ENCODE data around the gene BAZ2A.
"Not testable (repeated sequence)": the region's sequence is repeated elsewhere in the genome, so short reads cannot be mapped to it uniquely, and the experiment has no call there.

BAZ2A gene

DNA sequence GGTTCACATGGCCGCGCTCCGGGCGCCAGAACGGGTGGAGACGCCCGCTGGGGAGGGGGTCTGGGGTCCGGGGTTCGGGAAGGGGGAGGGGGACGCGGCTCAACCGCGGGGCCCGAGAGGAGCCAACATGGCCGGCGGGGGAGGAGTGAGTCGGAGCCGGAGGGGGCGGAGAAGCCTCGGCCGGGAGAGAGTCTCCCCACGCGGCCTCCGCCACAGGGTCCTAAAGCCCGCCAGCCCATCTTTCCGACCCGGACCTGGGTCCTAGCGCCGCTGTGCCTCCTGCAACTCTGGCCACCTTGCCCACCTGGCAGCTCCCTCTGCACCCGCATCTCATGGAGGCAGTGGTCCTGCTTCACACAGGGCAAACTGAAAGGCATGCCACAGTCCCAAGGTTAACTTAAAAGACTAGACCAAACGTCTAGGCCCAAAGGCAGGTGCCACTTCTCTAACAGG lies at the start of gene BAZ2A:
Gene BAZ2A (minus strand): TSS at position 147 of the 453 bp plus-strand sequence. CDS start 12,796 bp downstream, outside the sequence.
- DNase-seq (ENCODE audit: low read depth in 2 of 2) = peak; percentile 74 to 87

GRCh38 chr12:56678852-56679251 lies 48.7 kb upstream of the BAZ2A start:
- DNase-seq (ENCODE audit: low read depth in 2 of 2) = no peak

- DNase-seq (ENCODE audit: low read depth in 2 of 2) = no peak
These were observed 47.6 kb upstream of the BAZ2A start for GRCh38 chr12:56677680-56678079.

DNA sequence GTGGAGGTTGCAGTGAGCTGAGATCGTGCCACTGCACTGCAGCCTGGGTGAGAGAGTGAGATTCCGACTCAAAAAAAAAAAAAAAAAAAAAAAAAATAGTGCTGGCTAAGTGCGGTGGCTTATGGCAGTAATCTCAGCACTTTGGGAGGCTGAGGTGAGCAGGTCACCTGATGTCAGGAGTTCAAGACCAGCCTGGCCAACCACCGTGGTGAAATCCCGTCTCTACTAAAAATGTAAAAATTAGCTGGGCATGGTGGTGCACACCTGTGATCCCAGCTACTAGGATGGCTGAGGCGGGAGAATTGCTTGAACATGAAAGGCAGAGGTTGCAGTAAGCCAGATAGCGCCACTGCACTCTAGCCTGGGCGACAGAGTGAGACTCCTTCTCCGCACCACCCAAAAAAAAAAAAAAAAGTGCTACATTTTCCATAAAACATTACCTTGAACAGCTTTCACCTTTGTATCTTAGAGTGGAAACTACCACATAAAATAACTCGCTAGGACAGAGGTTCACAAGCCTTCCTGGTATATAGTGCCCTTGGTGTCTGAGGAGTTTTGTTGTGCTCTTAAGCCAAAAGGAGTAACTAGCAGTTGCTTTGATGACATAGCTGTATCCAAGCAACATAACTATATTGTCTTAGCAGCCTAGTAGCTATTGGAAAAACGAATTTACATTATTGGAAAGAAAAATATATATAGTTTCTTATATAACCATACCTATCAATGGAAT lies 46.9 kb upstream of the BAZ2A start:
- no peak for DNase-seq (ENCODE audit: low read depth in 2 of 2)

DNA sequence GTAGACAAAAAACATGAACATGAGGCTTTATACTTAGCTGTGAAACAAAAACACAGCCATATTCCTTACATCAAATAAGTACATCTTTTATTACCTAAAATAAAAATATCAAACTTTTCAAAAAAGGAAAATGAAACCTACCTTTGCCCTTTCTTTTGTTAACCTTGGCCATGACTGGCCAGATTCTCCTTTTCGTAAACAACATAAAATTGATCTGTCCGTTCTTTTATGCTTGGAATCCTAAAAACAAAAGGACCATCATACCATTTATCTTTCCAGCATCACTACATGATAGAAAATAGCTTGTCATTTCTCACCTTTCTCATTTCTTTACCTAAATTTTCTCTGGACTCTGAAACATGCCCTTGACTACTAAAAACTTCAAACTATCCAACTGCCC lies 41.5 kb upstream of the BAZ2A start:
- no peak for DNase-seq (ENCODE audit: low read depth in 2 of 2)

GRCh38 chr12:56670836-56671235 lies 40.7 kb upstream of the BAZ2A start:
- no peak for DNase-seq (ENCODE audit: low read depth in 2 of 2)

DNA sequence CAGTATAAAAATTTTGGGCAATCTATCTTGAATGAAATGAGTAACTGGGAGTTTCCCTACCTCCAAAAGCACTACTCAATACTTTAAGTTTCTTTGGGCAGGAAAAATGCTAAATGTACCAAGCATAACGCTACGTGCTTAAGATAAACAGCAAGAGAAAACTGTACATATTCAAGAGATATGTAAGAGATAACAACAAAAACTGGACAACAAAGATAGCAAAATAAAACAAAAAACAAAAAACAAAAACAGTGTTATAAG lies 38.0 kb upstream of the BAZ2A start:
- no peak for DNase-seq (ENCODE audit: low read depth in 2 of 2)

DNA sequence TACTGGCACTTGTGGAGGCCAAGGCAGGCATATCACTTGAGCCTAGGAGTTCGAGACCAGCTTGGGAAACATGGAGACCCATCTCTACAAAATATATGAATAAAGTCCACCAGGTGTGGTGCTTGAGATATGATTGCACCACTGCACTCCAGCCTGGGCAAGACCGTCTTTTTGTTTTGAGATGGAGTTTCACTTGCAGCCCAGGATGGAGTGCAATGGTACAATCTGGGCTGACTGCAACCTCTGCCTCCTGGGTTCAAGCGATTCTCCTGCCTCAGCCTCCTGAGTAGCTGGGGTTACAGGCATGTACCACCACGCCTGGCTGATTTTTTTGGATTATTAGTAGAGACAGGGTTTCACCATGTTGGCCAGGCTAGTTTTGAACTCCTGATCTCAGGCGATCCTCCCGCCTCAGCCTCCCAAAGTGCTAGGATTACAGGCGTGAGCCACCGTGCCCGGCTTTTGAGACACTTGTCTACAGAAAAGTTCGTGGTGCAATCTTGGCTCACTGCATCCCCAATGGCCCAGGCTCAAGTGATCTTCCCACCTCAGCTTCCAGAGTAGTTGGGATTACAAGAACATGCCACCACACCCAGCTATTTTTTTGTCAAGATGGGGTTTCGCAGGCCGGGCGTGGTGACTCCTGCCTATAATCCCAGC lies 32.0 kb upstream of the BAZ2A start:
- no peak for DNase-seq (ENCODE audit: low read depth in 2 of 2)

DNA sequence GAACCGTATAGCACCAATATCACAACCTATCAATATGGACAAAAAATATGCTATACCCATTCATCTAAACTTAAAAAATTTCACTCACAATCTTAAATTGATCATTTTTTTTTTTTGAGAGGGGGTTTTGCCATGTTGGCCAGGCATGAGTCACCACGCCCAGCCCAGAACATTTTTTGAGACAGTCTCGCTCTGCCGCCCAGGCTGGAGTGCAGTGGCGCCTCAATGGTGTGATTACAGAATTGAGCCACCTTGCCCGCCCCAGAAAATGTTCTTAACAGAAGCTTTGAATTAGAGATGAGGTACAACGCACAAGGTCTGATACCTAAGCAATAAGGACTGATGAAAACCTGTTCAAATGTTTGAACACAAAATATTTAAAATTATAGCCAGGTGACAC lies 31.4 kb upstream of the BAZ2A start:
- no peak for DNase-seq (ENCODE audit: low read depth in 2 of 2)

- DNase-seq (ENCODE audit: low read depth in 2 of 2) = no peak
These were observed 28.8 kb upstream of the BAZ2A start for GRCh38 chr12:56658921-56659320.

GRCh38 chr12:56657416-56658379 lies 27.6 kb upstream of the BAZ2A start:
- no peak for DNase-seq (ENCODE audit: low read depth in 2 of 2)

DNA sequence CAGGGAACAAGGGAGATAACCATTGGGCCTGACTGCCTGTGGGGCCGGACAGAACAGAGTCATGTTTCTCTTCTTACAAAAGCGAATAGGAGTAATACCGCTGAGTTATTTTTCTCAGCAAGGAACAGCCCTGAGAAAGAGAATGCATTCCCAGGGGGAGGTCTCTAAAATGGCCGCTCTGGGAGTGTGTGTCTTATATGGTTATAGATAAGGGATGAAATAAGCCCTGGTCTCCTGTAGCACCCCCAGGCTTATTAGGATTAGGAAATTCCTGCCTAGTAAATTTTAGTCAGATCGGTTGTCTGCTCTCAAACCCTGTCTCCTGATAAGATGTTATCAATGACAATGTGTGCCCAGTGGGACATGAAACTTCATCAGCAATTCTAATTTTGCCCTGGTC lies 23.7 kb upstream of the BAZ2A start:
- not testable (repeated sequence) for DNase-seq (ENCODE audit: low read depth in 2 of 2)

DNA sequence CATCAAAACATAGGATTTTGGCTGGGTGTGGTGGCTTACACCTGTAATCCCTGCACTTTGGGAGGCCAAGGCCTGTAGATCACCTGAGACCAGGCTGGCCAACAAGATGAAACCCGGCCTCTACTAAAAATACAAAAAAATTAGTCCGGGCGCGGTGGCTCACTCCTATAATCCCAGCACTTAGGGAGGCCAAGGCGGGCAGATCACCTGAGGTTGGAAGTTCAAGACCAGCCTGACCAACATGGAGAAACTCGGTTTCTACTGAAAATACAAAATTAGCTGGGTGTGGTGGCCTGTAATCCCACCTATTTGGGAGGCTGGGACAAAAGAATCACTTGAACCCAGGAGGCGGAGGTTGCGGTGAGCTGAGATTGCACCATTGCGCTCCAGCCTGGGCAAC lies 17.9 kb upstream of the BAZ2A start:
- DNase-seq (ENCODE audit: low read depth in 2 of 2) = not testable (repeated sequence)

DNA sequence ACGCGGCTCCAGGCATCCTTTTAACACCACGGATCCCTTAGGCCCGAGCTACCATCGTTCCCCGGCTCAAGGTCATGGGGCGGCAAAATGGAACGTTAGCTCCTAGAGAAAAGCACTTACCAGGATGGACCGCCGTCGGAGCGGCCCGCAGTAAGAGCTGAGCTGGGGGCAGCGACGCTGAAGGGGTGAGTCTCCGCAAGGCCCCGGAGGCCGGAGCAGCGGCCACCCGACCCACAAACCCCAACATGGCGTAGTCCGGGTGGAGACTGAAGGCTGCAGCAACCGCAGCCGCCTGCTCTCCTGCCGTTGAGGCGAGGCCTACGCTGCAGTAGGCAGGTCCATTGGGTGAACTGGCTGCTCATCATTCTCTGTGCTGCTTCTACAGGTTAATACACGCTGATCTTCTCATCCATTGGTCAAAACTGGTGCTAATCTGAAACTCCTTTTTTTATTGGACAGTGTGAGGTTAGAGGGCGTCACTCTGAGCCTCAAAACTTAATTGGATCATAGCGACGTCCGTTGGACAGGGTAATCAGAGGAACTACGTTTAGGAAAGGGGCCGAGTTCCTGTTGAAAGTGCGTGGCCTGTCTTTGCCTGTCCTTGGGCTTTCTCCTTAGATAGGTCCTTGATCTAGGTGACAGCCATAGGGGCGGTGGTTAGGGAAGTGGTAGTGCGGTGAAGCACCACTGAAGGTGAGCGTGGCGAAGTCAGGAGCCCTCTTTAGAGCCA lies 15.8 kb upstream of the BAZ2A start, which contains the start of gene ATP5F1B:
Gene ATP5F1B (minus strand): TSS at position 268 of the 730 bp plus-strand sequence. CDS start 21 bp downstream, at position 247.
- peak; percentile 87 to 88 for DNase-seq (ENCODE audit: low read depth in 2 of 2)

GRCh38 chr12:56645201-56645716 lies 15.1 kb upstream of the BAZ2A start:
- no peak for DNase-seq (ENCODE audit: low read depth in 2 of 2)

DNA sequence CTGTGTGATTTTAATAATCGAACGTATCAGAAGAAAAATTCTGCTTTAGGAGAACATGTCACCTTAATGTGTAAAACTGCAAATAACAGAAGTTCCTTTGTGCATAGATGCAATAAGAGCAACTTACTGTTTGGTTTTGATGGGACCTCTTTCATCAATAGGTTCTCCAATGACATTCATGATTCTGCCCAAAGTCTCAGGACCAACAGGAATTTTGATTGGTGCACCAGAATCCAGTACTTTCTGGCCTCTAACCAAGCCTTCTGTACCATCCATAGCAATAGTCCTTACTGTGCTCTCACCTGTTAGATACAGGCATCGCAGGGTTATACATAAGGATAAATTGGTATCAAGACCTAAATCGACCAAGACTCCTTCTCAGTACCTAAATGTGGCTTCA lies 14.5 kb upstream of the BAZ2A start:
- no peak for DNase-seq (ENCODE audit: low read depth in 2 of 2)

GRCh38 chr12:56641219-56641618 lies 11.1 kb upstream of the BAZ2A start:
- DNase-seq (ENCODE audit: low read depth in 2 of 2) = no peak

GRCh38 chr12:56637621-56638020 lies 7.5 kb upstream of the BAZ2A start:
- no peak for DNase-seq (ENCODE audit: low read depth in 2 of 2)

GRCh38 chr12:56636675-56637540 lies 6.8 kb upstream of the BAZ2A start:
- DNase-seq (ENCODE audit: low read depth in 2 of 2) = peak; percentile 88 to 91
